ENCODE results near the gene STAB1. TPM values are rescaled to one million over a fixed set of nuclear protein-coding genes. Genes with fewer than 3 reads are reported as not detected.
"Not testable (repeated sequence)": the region's sequence is repeated elsewhere in the genome, so short reads cannot be mapped to it uniquely, and the experiment has no call there.

Gene STAB1
- total RNA-seq, 3 donors from 2014 or later = 47.7 to 149 (median 55.4) TPM

GRCh38 chr3:52524752-52525679 lies 29.9 kb downstream of the STAB1 start:
- H3K36me3 ChIP-seq = no peaks in the 10 kb centered on the region
- H3K27me3 ChIP-seq = no peaks in the 10 kb centered on the region
- peak overlapping the region in 2 of 3 donors; percentile 39 to 58 for H3K4me3 ChIP-seq
- intact Hi-C loops (cut with DNase I; ENCODE audit: low total_unique reads) = no loop called here
- TF ChIP-seq POLR2A (IDR thresholded peaks at IDR 0.05) (no peak), CTCF (IDR thresholded peaks at IDR 0.05) (no peak), POLR2AphosphoS5 (IDR thresholded peaks at IDR 0.05) (no peak)
- peaks cover 3 to 12% of the 10 kb centered on the region in 2 donors for H3K4me1 ChIP-seq
- no peaks in the 10 kb centered on the region for H3K9me3 ChIP-seq
- DNase-seq (ENCODE audit: low spot score in 2 of 2) = peak; percentile 60 to 62
- peak overlapping the region; percentile 75 to 79 for H3K27ac ChIP-seq

- Histone ChIP-seq H3K4me1 (peaks cover 3 to 12% of the 10 kb centered on the region in 2 donors), H3K27me3 (no peaks in the 10 kb centered on the region), H3K36me3 (no peaks in the 10 kb centered on the region), H3K9me3 (no peaks in the 10 kb centered on the region), H3K4me3 (no peak overlapping the region), H3K27ac (peak overlapping the region; percentile 75 to 79)
- intact Hi-C loops (cut with DNase I; ENCODE audit: low total_unique reads) = no loop called here
- no peak for DNase-seq (ENCODE audit: low spot score in 2 of 2)
- TF ChIP-seq POLR2AphosphoS5 (IDR thresholded peaks at IDR 0.05) (no peak), POLR2A (IDR thresholded peaks at IDR 0.05) (no peak), CTCF (IDR thresholded peaks at IDR 0.05) (no peak)
These were observed 30.8 kb downstream of the STAB1 start for GRCh38 chr3:52525680-52526561.

GRCh38 chr3:52526671-52527038 lies 31.5 kb downstream of the STAB1 start:
- H3K9me3 ChIP-seq; H3K4me3 ChIP-seq; H3K36me3 ChIP-seq; H3K27me3 ChIP-seq; intact Hi-C loops (cut with DNase I; ENCODE audit: low total_unique reads): not testable (repeated sequence)
- Histone ChIP-seq H3K4me1 (peaks cover 3 to 12% of the 10 kb centered on the region in 2 donors), H3K27ac (peak overlapping the region; percentile 75 to 79)
- DNase-seq (ENCODE audit: low spot score in 2 of 2) = peak in 1 of 2 donors; percentile 25

- Histone ChIP-seq H3K27me3 (no peaks in the 10 kb centered on the region), H3K27ac (peak overlapping the region; percentile 75 to 79), H3K9me3 (no peaks in the 10 kb centered on the region), H3K4me3 (no peak overlapping the region), H3K36me3 (no peaks in the 10 kb centered on the region), H3K4me1 (peaks cover 3 to 15% of the 10 kb centered on the region in 2 donors)
- intact Hi-C loops (cut with DNase I; ENCODE audit: low total_unique reads) = no loop called here
- no peak for TF ChIP-seq CTCF (IDR thresholded peaks at IDR 0.05)
- TF ChIP-seq POLR2A (IDR thresholded peaks at IDR 0.05) = no peak
- no peak for TF ChIP-seq POLR2AphosphoS5 (IDR thresholded peaks at IDR 0.05)
- peak in 1 of 2 donors; percentile 50 for DNase-seq (ENCODE audit: low spot score in 2 of 2)
These were observed 32.0 kb downstream of the STAB1 start for GRCh38 chr3:52527039-52527731.

All from breast epithelium (tissue), 4 donors.